ENCODE data around the gene ANKRD55.

- TF ChIP-seq CTCF (tag by site-specific recombination; IDR thresholded peaks at IDR 0.05) (no peak), MYNN (tag by site-specific recombination; IDR thresholded peaks at IDR 0.05; ENCODE audit: borderline replicate concordance) (no peak), WT1 (tag by site-specific recombination; IDR thresholded peaks at IDR 0.05) (no peak), ZNF324 (tag by site-specific recombination; IDR thresholded peaks at IDR 0.05) (no peak), ZNF274 (IDR thresholded peaks at IDR 0.05; ENCODE audit: low read length) (no peak), ZNF274 (tag by site-specific recombination; IDR thresholded peaks at IDR 0.05; ENCODE audit: borderline replicate concordance) (no peak), ZNF660 (tag by site-specific recombination; IDR thresholded peaks at IDR 0.05) (no peak), ZNF558 (tag by site-specific recombination; IDR thresholded peaks at IDR 0.05) (no peak), ZNF132 (tag by site-specific recombination; IDR thresholded peaks at IDR 0.05; ENCODE audit: borderline replicate concordance) (no peak), ZNF747 (tag by site-specific recombination; IDR thresholded peaks at IDR 0.05) (no peak), ZBTB11 (tag by site-specific recombination; conservative IDR thresholded peaks at IDR 0.05; ENCODE audit: low read depth) (no peak), ZBTB6 (tag by site-specific recombination; IDR thresholded peaks at IDR 0.05) (no peak), REST (tag by site-specific recombination; IDR thresholded peaks at IDR 0.05) (no peak)
Measured at GRCh38 chr5:56167519-56167918, 65.6 kb downstream of the ANKRD55 start.

All from HEK293 (cell line).